ENCODE data around the gene DIS3.

GRCh38 chr13:72737033-72737432 lies 44.7 kb downstream of the DIS3 start:
- no peak for TF ChIP-seq CTCF (conservative IDR thresholded peaks at IDR 0.05; ENCODE audit: low read depth, low read length)
- no peak for TF ChIP-seq POLR2A (IDR thresholded peaks at IDR 0.05; ENCODE audit: low read depth, low read length)
- TF ChIP-seq MAZ (IDR thresholded peaks at IDR 0.05; ENCODE audit: borderline replicate concordance, low read depth, low read length), result no peak
- TF ChIP-seq CEBPB (IDR thresholded peaks at IDR 0.05; ENCODE audit: low read depth, low read length), result no peak
- no peak for TF ChIP-seq BHLHE40 (IDR thresholded peaks at IDR 0.05; ENCODE audit: low read depth, low read length)
- no peak for TF ChIP-seq MAFK (IDR thresholded peaks at IDR 0.05; ENCODE audit: low read depth, low read length)
- no peak for TF ChIP-seq SMC3 (IDR thresholded peaks at IDR 0.05; ENCODE audit: low read depth, low read length)
- no peak for TF ChIP-seq RCOR1 (IDR thresholded peaks at IDR 0.05; ENCODE audit: insufficient replicate concordance, low read length)
- TF ChIP-seq RFX5 (IDR thresholded peaks at IDR 0.05; ENCODE audit: low read depth, low read length), result no peak
- no peak for TF ChIP-seq ELK1 (IDR thresholded peaks at IDR 0.05; ENCODE audit: borderline replicate concordance, low read depth, low read length)
- TF ChIP-seq RAD21 (IDR thresholded peaks at IDR 0.05; ENCODE audit: low read length), result no peak
- TF ChIP-seq FOS (IDR thresholded peaks at IDR 0.05; ENCODE audit: low read depth, low read length), result no peak
- no peak for TF ChIP-seq USF2 (IDR thresholded peaks at IDR 0.05; ENCODE audit: low read depth, low read length)
